Measurements from ENCODE around the gene KHNYN.

DNA sequence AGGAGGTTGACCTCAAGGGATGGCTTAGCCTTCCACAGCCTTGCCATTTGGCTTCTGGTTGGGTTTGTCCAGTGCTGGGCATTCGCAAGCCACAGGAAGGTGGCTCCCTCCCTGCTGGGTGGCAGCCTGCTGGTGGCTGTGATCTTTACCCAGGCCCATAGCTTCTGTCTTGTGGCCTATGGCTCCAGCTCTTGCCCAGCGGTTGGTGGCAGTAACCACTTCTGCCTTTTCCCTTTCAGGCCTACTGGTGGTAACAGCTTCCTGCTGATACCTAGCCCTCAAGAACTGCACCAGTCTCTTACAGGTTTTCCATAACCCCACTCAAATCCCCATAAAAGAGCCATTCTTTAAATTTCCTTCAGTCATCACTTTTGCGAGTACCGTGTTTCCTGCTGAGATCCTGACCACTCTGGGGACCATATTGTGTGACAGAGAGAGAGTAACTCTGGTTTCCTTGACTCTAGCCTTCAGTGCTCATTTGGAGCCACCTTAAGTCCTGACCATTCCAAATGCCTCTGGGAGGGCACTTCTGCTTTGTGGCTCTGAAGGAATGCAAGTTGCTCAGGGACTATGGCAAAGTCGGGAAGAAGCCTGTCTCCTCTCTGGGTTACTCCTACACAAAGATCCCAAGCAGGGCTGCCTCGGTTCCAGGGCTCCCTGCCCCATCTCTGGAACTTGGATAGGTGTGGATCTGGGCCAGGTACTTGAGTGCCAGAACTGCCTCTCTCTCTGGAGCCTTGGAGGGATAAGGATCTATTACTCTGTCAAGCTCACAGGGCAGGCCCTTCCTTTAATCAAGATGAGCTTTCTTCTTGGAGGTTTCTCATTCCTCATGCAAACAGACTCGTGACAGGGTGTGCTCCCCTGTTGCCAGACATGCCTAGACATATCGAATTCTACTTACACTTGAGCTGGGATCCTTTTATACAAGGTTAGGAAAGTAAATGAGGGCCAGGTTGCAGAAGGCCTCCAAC lies 33.9 kb upstream of the KHNYN start:
- TF ChIP-seq POLR2A (IDR thresholded peaks at IDR 0.05; ENCODE audit: low read length) (no peak), GATA1 (IDR thresholded peaks at IDR 0.05; ENCODE audit: low read depth, low read length) (no peak)

All from erythroblast (primary cell).